NOMO-1 treated with dmso at 0.1 percent for 144 hours (cell line): ENCODE results near the gene TFF1.

Source experiments
- DNase-seq: peaks from one replicate; lab custom pipeline; 2025; ENCODE audit not compliant: unreplicated experiment; lab: John Stamatoyannopoulos, UW

Gene TFF1

DNA sequence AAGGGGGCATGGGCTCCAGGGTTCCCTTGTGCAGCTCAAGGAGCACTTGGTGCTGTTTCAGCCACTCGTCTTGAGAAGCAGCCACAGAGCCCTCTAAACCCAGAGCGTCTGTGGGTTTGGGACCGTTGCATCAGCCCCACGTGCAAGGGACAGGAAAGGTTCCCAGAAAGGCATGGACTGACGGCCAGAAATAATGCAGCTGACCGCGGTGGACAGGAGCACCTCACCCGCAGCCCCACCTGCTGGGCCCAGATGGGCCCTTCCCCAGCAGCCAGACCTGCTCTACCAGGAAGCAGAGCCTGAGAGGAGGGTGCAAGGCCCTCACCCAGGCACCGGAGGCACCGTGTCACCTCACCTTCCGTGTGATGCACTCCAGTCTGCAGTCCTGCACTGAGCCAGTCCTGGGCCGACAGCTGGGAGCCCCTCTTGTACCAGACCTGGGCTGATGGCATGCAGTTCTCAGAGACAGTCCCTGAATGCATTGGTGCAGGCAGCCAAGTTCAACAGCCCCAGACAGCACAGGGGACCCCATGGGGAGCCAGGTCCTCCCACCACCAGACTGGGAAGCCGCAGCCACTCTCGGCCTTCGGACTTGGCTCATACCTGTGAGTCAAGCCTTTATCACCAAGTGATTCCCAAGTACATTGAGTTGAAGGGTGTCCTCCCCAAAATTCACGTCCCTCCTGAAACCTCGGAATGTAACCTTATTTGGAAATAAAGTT is 46.3 kb downstream of the TFF1 start:
- DNase-seq: no peak

DNA sequence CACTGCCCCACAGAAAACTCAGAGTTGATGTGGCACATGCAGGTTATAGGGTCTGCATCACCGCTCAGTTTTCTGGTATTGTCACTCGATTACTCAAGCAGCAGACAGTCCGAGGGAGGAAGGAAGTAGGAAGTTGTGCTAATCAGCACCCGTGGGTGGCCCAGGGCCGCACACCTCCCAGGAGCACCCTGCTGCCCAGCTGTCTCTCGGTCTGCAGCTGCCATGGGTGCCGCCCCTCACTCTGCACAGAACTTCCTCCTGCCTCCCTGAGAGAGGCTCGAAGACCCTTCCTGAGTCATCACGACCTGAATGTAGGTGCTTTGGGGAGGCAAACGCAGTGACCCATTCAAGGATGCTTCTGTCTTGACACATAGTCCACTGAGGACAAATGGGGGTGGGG is 47.0 kb downstream of the TFF1 start:
- DNase-seq: no peak

DNA sequence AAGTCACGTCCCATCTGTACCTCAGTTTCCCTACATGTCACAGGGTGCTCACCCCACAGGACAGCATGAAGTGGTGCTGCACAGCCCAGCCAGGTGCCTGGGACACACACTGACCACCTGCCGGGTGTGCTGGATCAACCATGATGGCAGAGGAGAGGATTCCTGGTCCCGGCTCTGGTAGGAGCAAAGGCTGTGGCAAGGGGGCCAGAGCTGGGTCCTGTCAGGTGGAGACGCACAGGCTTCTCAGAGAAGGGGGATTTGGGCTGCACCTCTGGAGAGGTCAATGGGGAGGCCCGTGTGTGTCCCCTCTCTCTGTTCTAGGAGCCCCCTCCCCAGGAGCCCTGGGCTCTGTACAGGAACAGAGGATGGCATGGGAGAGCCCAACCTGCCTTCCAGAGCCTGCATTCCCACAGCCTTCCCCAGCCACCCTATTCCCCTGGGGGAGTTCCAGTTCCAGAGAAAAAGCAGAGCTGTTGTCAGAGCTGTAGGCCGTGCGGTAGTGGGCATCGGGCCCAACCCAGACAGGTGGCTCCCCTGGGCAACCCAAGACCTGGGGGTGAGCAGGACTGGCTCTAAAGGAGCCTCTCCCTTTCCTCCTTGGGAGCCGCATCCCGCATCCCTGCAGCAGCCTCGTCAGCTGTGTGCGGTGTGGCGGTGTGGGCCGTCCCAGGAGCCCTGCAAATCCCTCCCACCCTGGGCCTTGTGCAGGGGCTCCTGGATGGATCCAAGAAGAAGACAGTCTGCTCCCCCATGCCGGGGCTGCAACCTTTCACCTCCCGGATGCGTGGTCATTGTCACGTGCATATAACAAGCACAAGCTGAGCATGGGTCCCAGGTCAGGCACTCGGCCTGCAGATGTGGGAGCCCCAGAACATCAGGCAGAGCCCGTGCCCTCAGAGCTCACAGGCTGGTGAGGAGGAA is 48.2 kb downstream of the TFF1 start:
- DNase-seq: no peak

DNA sequence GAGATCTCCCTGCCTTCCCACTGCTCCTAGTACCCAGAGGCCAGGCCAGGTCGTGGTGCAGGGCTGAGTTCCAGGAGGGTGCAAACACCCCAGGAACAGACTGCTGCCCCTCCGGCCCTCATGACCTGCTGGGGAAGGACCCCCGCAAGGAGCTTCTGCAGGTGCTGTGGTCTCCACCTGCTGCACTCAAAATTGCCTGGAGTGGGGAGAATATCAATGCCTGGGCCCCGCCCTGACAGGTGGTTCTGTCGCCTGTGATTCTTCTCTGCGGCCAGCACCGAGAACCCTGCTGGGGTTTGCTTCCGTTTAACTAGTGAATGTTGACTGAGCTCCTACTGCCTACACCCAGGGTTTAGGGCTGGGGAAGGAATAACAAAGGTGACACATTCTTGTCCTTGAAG is 49.0 kb downstream of the TFF1 start:
- DNase-seq: no peak

DNA sequence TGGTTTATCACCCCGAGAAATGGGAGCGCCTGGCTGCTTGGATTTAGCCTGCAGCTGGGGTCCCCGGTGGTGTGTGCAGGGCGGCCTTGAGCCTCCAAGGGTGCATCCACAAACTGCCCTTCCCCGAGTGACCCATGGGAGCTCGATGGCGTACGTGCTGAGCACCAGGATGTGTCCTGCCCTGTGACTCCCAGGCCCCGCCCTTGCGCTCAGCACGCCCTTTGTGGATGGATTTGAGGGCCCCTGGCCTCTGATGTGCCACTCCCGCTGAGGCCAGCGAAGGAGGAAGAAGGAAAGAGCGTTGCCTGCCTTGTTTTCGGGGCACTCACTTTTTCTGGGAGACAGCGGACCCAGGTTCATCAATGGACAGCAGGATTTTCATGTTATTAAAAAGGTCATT is 49.4 kb downstream of the TFF1 start:
- DNase-seq: no peak

DNA sequence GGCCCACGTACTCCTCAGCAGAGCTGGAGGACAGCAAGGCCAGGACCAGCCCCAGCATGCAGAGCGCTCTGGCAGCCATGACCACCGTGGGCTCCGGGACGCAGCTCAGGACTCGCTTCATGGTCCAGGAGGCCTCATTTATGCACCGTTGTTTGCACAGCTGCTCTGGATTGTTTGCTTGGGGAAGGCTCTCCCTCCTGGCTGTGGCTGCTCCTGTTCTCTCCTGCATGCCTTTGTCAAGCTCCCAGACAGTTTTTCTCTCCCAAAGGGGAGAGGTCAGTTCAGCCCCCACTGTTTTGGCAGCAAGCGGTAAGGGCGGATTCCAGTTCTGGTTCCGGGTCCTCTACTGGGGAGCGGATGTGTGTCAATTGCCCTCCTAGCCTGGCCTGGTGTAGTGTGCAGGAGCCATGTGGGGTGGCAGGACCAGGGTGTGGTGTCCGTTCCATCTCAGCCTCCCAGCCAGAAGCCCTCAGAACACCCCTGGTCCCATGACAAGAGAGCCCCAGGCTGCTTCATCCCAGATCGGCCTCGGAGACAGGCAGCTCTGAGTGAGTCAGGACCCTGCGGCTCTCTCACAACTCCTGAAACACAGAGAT is 50.9 kb downstream of the TFF1 start, which contains the start of gene TFF3:
TFF3 (minus strand) TSS at position 114 of the 596 bp plus-strand sequence; CDS start at position 79, 35 bp downstream.
- DNase-seq: no peak

DNA sequence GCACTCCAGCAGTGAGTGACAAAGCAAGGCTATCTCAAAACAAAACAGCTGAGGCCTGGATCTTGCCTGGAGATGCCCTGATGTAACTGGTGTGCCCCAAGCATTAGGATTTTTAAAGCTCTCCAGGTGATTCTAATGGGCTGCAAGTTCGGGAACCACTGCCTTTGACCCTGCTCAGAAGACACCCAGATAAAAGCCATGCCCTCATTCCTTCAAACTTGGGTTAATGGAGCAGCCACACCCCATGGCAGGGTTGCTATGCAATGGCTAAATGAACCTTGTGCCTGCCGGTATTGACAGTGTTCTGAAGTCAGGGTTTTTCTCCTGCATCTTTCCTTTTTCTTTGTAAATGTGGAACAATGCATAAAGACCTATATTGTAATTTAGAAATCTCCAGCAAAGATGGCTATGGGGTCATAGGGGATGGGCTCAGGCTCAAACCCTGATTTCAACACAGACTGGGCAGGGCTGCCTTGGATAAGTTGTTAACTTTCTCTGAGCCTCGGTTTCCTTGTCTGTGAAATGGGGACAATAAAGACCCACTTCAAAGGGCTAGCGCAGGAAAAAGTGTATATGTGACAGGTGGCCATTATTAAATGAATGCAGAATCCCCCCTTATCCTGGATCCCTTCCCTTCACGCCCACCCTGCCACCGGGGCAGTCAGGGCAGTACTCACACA is 51.6 kb downstream of the TFF1 start:
- DNase-seq: no peak

DNA sequence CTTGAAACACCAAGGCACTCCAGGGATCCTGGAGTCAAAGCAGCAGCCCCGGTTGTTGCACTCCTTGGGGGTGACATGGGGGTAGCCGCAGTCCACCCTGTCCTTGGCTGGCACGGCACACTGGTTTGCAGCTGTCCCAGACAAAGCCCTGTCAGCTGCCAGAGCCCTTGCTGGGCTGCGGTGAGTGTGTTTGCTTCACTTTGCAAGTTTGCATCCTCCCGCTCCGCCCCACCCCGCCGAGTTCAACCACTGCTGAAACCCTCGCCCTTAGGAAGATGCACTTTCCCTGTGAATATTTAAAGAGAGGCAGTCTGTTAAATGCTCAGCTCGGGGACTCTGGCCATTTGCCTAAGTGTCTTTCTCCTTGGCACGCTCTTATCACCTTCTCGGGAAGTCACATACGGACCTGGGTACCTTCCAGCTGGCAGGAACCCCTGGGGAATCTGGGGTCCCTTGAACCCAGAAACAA is 52.8 kb downstream of the TFF1 start:
- no peak for DNase-seq

DNA sequence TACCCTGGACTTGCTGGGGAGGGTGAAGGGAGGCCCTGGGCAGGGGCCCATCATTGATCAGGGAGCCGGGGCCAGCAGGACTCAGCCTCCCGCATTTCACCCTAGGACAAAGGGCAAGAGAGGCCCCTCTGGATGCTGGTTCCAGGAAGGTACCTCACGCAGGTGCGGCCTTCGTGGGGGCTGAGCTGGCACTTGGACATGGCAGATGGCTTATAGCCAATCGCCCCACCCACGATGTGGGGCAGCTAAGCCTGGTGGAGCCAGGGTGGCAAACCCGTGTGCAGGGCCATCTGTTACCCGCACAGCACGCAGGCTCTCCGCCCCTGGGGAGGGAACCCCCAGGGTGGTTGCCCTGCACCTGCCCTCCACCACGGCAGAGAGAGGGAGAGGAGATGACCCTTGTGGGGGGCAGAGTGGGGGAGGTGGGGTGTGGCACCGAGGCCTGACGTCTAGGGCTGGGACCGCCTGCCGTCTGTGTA is 53.7 kb downstream of the TFF1 start:
- no peak for DNase-seq
